Endothelial cell of umbilical vein (primary cell): ENCODE measurements around the gene CFAP97D1. TPM values are rescaled to one million over a fixed set of nuclear protein-coding genes. Genes with fewer than 3 reads are reported as not detected.

Experiments used
- BruUV-seq: library from RNA; stranded (reverse); fragments of 400-500 nt; replicated peaks from 2 replicates; lab custom pipeline; 2021; lab: Mats Ljungman, UMichigan
- CTCF ChIA-PET: fragments of 300-600, 350-600 bp; sonication (Branson Sonifier 250); formaldehyde crosslinking; loops from one replicate; lab custom pipeline; 2021; ENCODE audit warnings: antibody characterized with exemption, inconsistent platforms; lab: Charles Lee
- POLR2A ChIA-PET: fragments of 300-600, 350-600 bp; sonication (Branson Sonifier 250); formaldehyde crosslinking; loops from one replicate; lab custom pipeline; 2021; ENCODE audit warnings: antibody characterized with exemption, inconsistent platforms; lab: Charles Lee
- DNase-seq: peaks from one replicate; pipeline ENCODE4 v3.0.0-alpha.2; 2011; ENCODE audit warnings: low read depth, low spot score
- FAIRE-seq: peaks from 2 replicates; lab custom pipeline; 2011; peaks lifted over from hg19 to GRCh38; lab: Jason Lieb, UNC
- H2AFZ ChIP-seq: 2 replicates; pipeline ENCODE4 v1.6.0; 2012; ENCODE audit warnings: low read depth, low read length, control low read depth, inconsistent platforms
- H3K27ac ChIP-seq: 2 replicates; pipeline ENCODE4 v1.5.1; 2011; ENCODE audit warnings: low read depth, mild to moderate bottlenecking, control low read depth, low read length, moderate library complexity; ENCODE audit not compliant: insufficient read depth
- H3K27me3 ChIP-seq, 2 experiments: 2 replicates each; pipeline versions ENCODE4 v1.6.0 to v1.6.1; 2011; ENCODE audit warnings: low read length in 2 of 2, mixed read lengths in 1 of 2; ENCODE audit not compliant: control insufficient read depth in 2 of 2, insufficient read depth in 2 of 2
- H3K36me3 ChIP-seq, 2 experiments: 2 replicates in 1 of 2; 3 replicates in 1 of 2; pipeline ENCODE4 v1.5.1; 2011; ENCODE audit warnings: low read length in 2 of 2, mild to moderate bottlenecking in 1 of 2, moderate library complexity in 1 of 2; ENCODE audit not compliant: control insufficient read depth in 2 of 2, insufficient read depth in 2 of 2; ENCODE audit errors: extremely low read depth in 1 of 2
- H3K4me1 ChIP-seq: 3 replicates; pipeline ENCODE4 v1.5.1; 2011; ENCODE audit warnings: mild to moderate bottlenecking, low read length; ENCODE audit not compliant: control insufficient read depth, insufficient read depth; ENCODE audit errors: extremely low read depth
- H3K4me2 ChIP-seq: 2 replicates; pipeline ENCODE4 v1.6.1; 2011; ENCODE audit warnings: low read length, control low read depth, mixed read lengths; ENCODE audit not compliant: insufficient read depth
- H3K4me3 ChIP-seq, 3 experiments: fragments of 200-600 bp in 1 of 3; sonication (generic), shearing (Covaris generic) in 1 of 3; replicated peaks in 1 of 3; 2 replicates each; pipeline ENCODE4 v1.5.1; 2011 to 2016; ENCODE audit warnings: control low read depth in 3 of 3, low read length in 3 of 3, mild to moderate bottlenecking in 2 of 3, inconsistent platforms in 1 of 3, low read depth in 1 of 3, moderate library complexity in 1 of 3; ENCODE audit not compliant: insufficient read depth in 1 of 3
- H3K79me2 ChIP-seq: 2 replicates; pipeline ENCODE4 v1.6.0; 2012; ENCODE audit warnings: low read length, inconsistent platforms; ENCODE audit not compliant: control insufficient read depth, insufficient read depth
- H3K9ac ChIP-seq: replicated peaks from 2 replicates; pipeline ENCODE3; 2011; ENCODE audit warnings: low read length, control low read depth; ENCODE audit not compliant: insufficient read depth; ENCODE audit errors: extremely low read depth
- H3K9me1 ChIP-seq: replicated peaks from 3 replicates; pipeline ENCODE4 v1.6.0; 2011; ENCODE audit warnings: mild to moderate bottlenecking, low read length; ENCODE audit not compliant: control insufficient read depth, insufficient read depth; ENCODE audit errors: extremely low read depth
- H3K9me3 ChIP-seq: replicated peaks from 2 replicates; pipeline ENCODE4 v1.5.1; 2012; ENCODE audit warnings: low read length, inconsistent platforms; ENCODE audit not compliant: control insufficient read depth, insufficient read depth
- H4K20me1 ChIP-seq: replicated peaks from 2 replicates; pipeline ENCODE3; 2011; ENCODE audit warnings: mild to moderate bottlenecking, low read length; ENCODE audit not compliant: control insufficient read depth, insufficient read depth; ENCODE audit errors: extremely low read depth
- EZH2 ChIP-seq: IDR thresholded peaks from 2 replicates; pipeline ENCODE4 v1.6.1; 2012; ENCODE audit warnings: borderline replicate concordance, low read depth, mild to moderate bottlenecking, moderate library complexity, low read length, inconsistent platforms; ENCODE audit not compliant: severe bottlenecking
- FOS ChIP-seq: IDR thresholded peaks from 2 replicates; pipeline ENCODE4 v1.6.1; 2011; ENCODE audit warnings: mild to moderate bottlenecking, low read length, moderate library complexity, borderline replicate concordance; ENCODE audit not compliant: insufficient read depth
- GATA2 ChIP-seq: IDR thresholded peaks from 2 replicates; pipeline ENCODE4 v1.7.0; 2011; ENCODE audit warnings: low read depth, mild to moderate bottlenecking, moderate library complexity, mixed read lengths, low read length; ENCODE audit not compliant: insufficient read length, insufficient read depth
- JUN ChIP-seq: IDR thresholded peaks from 2 replicates; pipeline ENCODE4 v1.6.1; 2011; ENCODE audit warnings: borderline replicate concordance, low read depth; ENCODE audit not compliant: insufficient read length, insufficient read depth
- MYC ChIP-seq: IDR thresholded peaks from one replicate; pipeline ENCODE4 v1.6.1; 2011; ENCODE audit warnings: mild to moderate bottlenecking, low read depth, low read length
- POLR2A ChIP-seq: IDR thresholded peaks from 2 replicates; pipeline ENCODE4 v1.6.1; 2012; ENCODE audit warnings: low read depth, mild to moderate bottlenecking, control low read depth, low read length
- POLR2AphosphoS5 ChIP-seq: IDR thresholded peaks from 2 replicates; pipeline ENCODE4 v1.6.1; 2012; ENCODE audit warnings: low read depth, mild to moderate bottlenecking, control low read depth, low read length, moderate library complexity; ENCODE audit not compliant: insufficient read depth
- dilution Hi-C: fragments of 300-500 bp; cut with MboI; formaldehyde crosslinking; loops from one replicate; pipeline ENCODE4 v1.15.0; 2019; ENCODE audit warnings: low sequenced_read_pairs; ENCODE audit not compliant: extremely low pct_ligation_motif_present
- intact Hi-C: fragments of 100-400 bp; cut with micrococcal nuclease; formaldehyde crosslinking; loops from one replicate; pipeline ENCODE4 v1.10.0; 2022
- polyA plus RNA-seq, 4 experiments: library from polyadenylated mRNA; depleted of rRNA in 3 of 4; stranded (reverse) in 3 of 4; unstranded in 1 of 4; fragments of >200 nt; gene quantifications; 2 replicates each; pipeline versions ENCODE4 v1.2.1 to v1.2.3, GENCODE V29; 2011 to 2012; ENCODE audit warnings: missing spikeins in 1 of 4
- total RNA-seq: library from RNA; stranded (reverse); gene quantifications from 2 replicates; pipeline ENCODE4 v1.2.3, GENCODE V29; 2021
- TF ChIP-seq, protein P1 (sequence below): IDR thresholded peaks from 2 replicates; pipeline ENCODE4 v1.6.1; 2011; ENCODE audit not compliant: insufficient read depth, insufficient read length
- TF ChIP-seq, protein P2 (sequence below), 2 donors: IDR thresholded peaks; 1 replicate in 1 of 2; 2 replicates in 1 of 2; pipeline ENCODE4 v1.5.1; 2011; ENCODE audit warnings: low read length in 2 of 2, mild to moderate bottlenecking in 2 of 2, moderate library complexity in 2 of 2, control low read depth in 1 of 2, inconsistent platforms in 1 of 2, low read depth in 1 of 2; ENCODE audit not compliant: insufficient read depth in 1 of 2; ENCODE audit errors: extremely low read depth in 1 of 2

Gene CFAP97D1
- total and polyA plus RNA-seq, 2 donors (not counting 3 experiments of a cell fraction or from before 2014, with no cell fraction given): not detected

DNA sequence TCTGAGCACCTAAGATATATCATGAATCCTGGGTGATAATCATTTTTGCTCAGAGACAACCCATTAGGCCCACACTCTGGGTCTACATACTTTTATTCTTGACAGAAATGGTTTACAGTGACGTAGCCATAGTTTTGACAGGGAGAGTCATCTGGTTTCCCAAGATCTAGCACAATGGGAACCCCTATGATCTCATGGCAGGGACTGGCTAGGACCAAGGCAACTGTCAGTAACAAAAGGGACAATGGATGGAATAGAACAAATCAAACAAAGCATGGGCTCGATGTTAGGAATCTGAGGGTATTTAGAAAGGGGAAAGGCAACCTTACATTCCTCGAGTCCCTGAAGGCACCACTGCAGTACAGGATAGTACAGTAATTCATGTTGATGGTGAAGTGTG lies 20.5 kb downstream of the CFAP97D1 start:
- DNase-seq: no peak
- dilution Hi-C loops (no loop called here), intact Hi-C loops (no loop called here)
- no peaks in the 10 kb centered on the region for H4K20me1 ChIP-seq
- H3K27ac ChIP-seq: no peak overlapping the region
- POLR2A ChIA-PET: no interaction called here
- no peak overlapping the region for H3K4me3 ChIP-seq
- no peaks in the 10 kb centered on the region for H3K79me2 ChIP-seq
- TF ChIP-seq, protein P1, sequence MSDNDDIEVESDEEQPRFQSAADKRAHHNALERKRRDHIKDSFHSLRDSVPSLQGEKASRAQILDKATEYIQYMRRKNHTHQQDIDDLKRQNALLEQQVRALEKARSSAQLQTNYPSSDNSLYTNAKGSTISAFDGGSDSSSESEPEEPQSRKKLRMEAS: no peak
- TF ChIP-seq, protein P2, sequence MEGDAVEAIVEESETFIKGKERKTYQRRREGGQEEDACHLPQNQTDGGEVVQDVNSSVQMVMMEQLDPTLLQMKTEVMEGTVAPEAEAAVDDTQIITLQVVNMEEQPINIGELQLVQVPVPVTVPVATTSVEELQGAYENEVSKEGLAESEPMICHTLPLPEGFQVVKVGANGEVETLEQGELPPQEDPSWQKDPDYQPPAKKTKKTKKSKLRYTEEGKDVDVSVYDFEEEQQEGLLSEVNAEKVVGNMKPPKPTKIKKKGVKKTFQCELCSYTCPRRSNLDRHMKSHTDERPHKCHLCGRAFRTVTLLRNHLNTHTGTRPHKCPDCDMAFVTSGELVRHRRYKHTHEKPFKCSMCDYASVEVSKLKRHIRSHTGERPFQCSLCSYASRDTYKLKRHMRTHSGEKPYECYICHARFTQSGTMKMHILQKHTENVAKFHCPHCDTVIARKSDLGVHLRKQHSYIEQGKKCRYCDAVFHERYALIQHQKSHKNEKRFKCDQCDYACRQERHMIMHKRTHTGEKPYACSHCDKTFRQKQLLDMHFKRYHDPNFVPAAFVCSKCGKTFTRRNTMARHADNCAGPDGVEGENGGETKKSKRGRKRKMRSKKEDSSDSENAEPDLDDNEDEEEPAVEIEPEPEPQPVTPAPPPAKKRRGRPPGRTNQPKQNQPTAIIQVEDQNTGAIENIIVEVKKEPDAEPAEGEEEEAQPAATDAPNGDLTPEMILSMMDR (IDR thresholded peaks at IDR 0.05; ENCODE audit: extremely low read depth in 1 of 2, insufficient read depth in 1 of 2, low read depth in 1 of 2, low read length in 2 of 2): no peak
- TF ChIP-seq POLR2A (no peak), FOS (no peak), JUN (no peak), EZH2 (no peak), GATA2 (no peak), POLR2AphosphoS5 (no peak), MYC (no peak)
- H3K4me2 ChIP-seq: no peak overlapping the region
- CTCF ChIA-PET: no interaction called here
- H3K9me3 ChIP-seq: no peaks in the 10 kb centered on the region
- no peaks in the 10 kb centered on the region for H3K36me3 ChIP-seq
- H2AFZ ChIP-seq: no peak overlapping the region
- no peaks in the 10 kb centered on the region for H3K9me1 ChIP-seq
- H3K9ac ChIP-seq: no peak overlapping the region
- no TSS peak for BruUV-seq
- peaks cover 13% of the 10 kb centered on the region for H3K4me1 ChIP-seq
- no peak for FAIRE-seq
- no peaks in the 10 kb centered on the region for H3K27me3 ChIP-seq
